PC-3 (cell line): ENCODE measurements around the gene ATP2B2. TPM values are rescaled to one million over a fixed set of nuclear protein-coding genes. Genes with fewer than 3 reads are reported as not detected.

ENCODE experiments used
- ATAC-seq: fragments of 200-7000 bp; cut with Tn5 transposase; 2 replicates; pipeline ENCODE4 v1.9.1; 2020; ENCODE audit warnings: mild to moderate bottlenecking, moderate library complexity
- BruUV-seq: library from RNA; stranded (reverse); fragments of 400-500 nt; replicated peaks from 2 replicates; lab custom pipeline; 2021; lab: Mats Ljungman, UMichigan
- CTCF ChIA-PET: fragments of 300-600 bp; sonication (Branson Sonifier 250); formaldehyde crosslinking; loops from one replicate; lab custom pipeline; 2022; ENCODE audit warnings: antibody characterized with exemption; lab: Charles Lee
- POLR2A ChIA-PET: fragments of 300-600 bp; sonication (Branson Sonifier 250); formaldehyde crosslinking; loops from one replicate; lab custom pipeline; 2022; ENCODE audit warnings: antibody characterized with exemption; ENCODE audit not compliant: unreplicated experiment; lab: Charles Lee
- DNase-seq: peaks from one replicate; pipeline ENCODE4 v3.0.0-alpha.2; 2015
- H2AFZ ChIP-seq: fragments of 300-600 bp; sonication (generic); 2 replicates; pipeline ENCODE4 v1.6.0; 2016; ENCODE audit warnings: antibody characterized with exemption, low read length
- H3F3A ChIP-seq: fragments of 300-600 bp; sonication (generic); one replicate; pipeline ENCODE4 v1.6.0; 2017; ENCODE audit warnings: antibody characterized with exemption, low read length, control low read depth, mild to moderate bottlenecking; ENCODE audit not compliant: unreplicated experiment
- H3K27ac ChIP-seq: fragments of 300-600 bp; sonication (generic); 2 replicates; pipeline ENCODE4 v1.5.1; 2016; ENCODE audit warnings: mild to moderate bottlenecking, low read length
- H3K27me3 ChIP-seq: fragments of 300-600 bp; sonication (generic); 2 replicates; pipeline ENCODE4 v1.6.1; 2016; ENCODE audit warnings: low read length, mixed read lengths
- H3K36me3 ChIP-seq: fragments of 300-600 bp; sonication (generic); 2 replicates; pipeline ENCODE4 v1.6.1; 2016; ENCODE audit warnings: low read depth, mixed run types, low read length, mixed read lengths
- H3K4me1 ChIP-seq: fragments of 300-600 bp; sonication (generic); 2 replicates; pipeline ENCODE4 v1.5.1; 2016; ENCODE audit warnings: low read length; ENCODE audit not compliant: insufficient read depth
- H3K4me2 ChIP-seq: fragments of 300-600 bp; sonication (generic); 2 replicates; pipeline ENCODE4 v1.6.0; 2016; ENCODE audit warnings: low read length
- H3K4me3 ChIP-seq: fragments of 300-600 bp; sonication (generic); 2 replicates; pipeline ENCODE4 v1.5.1; 2016; ENCODE audit warnings: mild to moderate bottlenecking, low read length, mixed read lengths
- H3K79me2 ChIP-seq: fragments of 300-600 bp; sonication (generic); 2 replicates; pipeline ENCODE4 v1.6.1; 2017; ENCODE audit warnings: low read length, mixed read lengths
- H3K9ac ChIP-seq: fragments of 300-600 bp; sonication (generic); 2 replicates; pipeline ENCODE4 v1.6.0; 2016; ENCODE audit warnings: mild to moderate bottlenecking, low read length
- H3K9me2 ChIP-seq: fragments of 300-600 bp; sonication (generic); replicated peaks from 2 replicates; pipeline ENCODE4 v1.6.1; 2016; ENCODE audit warnings: mixed run types, low read length, mixed read lengths
- H3K9me3 ChIP-seq: fragments of 300-600 bp; sonication (generic); 2 replicates; pipeline ENCODE4 v1.6.1; 2016; ENCODE audit warnings: low read length, mixed read lengths
- H4K20me1 ChIP-seq: fragments of 300-600 bp; sonication (generic); 2 replicates; pipeline ENCODE4 v1.6.1; 2016; ENCODE audit warnings: low read length, mixed read lengths
- EZH2 ChIP-seq: fragments of 300-600 bp; sonication (generic); IDR thresholded peaks from one replicate; pipeline ENCODE4 v1.6.1; 2017; ENCODE audit warnings: antibody characterized with exemption, mild to moderate bottlenecking, low read length; ENCODE audit not compliant: unreplicated experiment
- EZH2phosphoT487 ChIP-seq: fragments of 300-600 bp; sonication (generic); IDR thresholded peaks from 2 replicates; pipeline ENCODE4 v1.6.1; 2018; ENCODE audit warnings: mild to moderate bottlenecking, antibody characterized with exemption, low read length, borderline replicate concordance
- intact Hi-C: fragments of 100-400 bp; cut with micrococcal nuclease; formaldehyde crosslinking; loops from 2 replicates; pipeline ENCODE4 v1.9.0; 2023
- total RNA-seq: library from RNA; depleted of rRNA; stranded (reverse); fragments of >200 nt; gene quantifications from 2 replicates; pipeline ENCODE4 v1.2.3, GENCODE V29; 2014
- TF ChIP-seq, protein P1 (sequence below): fragments of 300-600 bp; sonication (generic); conservative IDR thresholded peaks from 2 replicates; pipeline ENCODE4 v1.5.1; 2017; ENCODE audit warnings: antibody characterized with exemption, low read depth, mild to moderate bottlenecking, low read length

Gene ATP2B2
- total RNA-seq, 1 experiment from 2014 or later: not detected

GRCh38 chr3:10447527-10448260 lies 57.7 kb downstream of the ATP2B2 start:
- Histone ChIP-seq H3K4me1 (peaks cover 4% of the 10 kb centered on the region; the same call in 1 of the 2 replicates), H3K27me3 (peaks cover 53% of the 10 kb centered on the region), H3K9ac (no peak overlapping the region), H3K4me2 (no peak overlapping the region), H3F3A (no peaks in the 10 kb centered on the region), H3K9me2 (no peaks in the 10 kb centered on the region), H2AFZ (no peak overlapping the region), H3K27ac (no peak overlapping the region), H3K36me3 (no peaks in the 10 kb centered on the region), H4K20me1 (no peaks in the 10 kb centered on the region), H3K4me3 (no peak overlapping the region), H3K9me3 (no peaks in the 10 kb centered on the region), H3K79me2 (no peaks in the 10 kb centered on the region)
- no TSS peak for BruUV-seq
- intact Hi-C loops: no loop called here
- DNase-seq (no peak), ATAC-seq (no peak)
- ChIA-PET POLR2A (no interaction called here), CTCF (no interaction called here)
- no peak for TF ChIP-seq EZH2phosphoT487
- TF ChIP-seq EZH2: no peak
- TF ChIP-seq, protein P1, sequence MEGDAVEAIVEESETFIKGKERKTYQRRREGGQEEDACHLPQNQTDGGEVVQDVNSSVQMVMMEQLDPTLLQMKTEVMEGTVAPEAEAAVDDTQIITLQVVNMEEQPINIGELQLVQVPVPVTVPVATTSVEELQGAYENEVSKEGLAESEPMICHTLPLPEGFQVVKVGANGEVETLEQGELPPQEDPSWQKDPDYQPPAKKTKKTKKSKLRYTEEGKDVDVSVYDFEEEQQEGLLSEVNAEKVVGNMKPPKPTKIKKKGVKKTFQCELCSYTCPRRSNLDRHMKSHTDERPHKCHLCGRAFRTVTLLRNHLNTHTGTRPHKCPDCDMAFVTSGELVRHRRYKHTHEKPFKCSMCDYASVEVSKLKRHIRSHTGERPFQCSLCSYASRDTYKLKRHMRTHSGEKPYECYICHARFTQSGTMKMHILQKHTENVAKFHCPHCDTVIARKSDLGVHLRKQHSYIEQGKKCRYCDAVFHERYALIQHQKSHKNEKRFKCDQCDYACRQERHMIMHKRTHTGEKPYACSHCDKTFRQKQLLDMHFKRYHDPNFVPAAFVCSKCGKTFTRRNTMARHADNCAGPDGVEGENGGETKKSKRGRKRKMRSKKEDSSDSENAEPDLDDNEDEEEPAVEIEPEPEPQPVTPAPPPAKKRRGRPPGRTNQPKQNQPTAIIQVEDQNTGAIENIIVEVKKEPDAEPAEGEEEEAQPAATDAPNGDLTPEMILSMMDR: no peak

DNA sequence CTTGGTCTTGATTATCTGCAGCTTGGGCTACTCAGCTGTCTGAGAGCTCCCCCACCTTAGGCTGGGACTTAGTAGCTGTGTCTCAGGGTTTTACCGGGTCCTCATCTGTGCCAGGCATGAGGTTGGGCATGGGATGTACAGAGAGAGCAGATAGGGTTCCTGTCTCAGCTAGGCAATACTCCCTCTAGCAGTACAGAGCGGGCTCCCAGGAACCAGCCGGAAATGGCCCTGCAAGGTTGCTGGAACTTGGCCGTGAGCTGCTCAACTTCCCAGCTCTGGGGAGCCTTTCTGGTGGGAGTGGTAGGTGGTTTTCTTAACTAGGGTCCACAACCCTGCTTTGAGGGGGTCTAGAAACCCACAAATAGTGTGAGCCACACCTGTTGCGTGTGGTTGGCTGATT lies 58.3 kb downstream of the ATP2B2 start:
- peaks cover 4% of the 10 kb centered on the region; the same call in 1 of the 2 replicates for H3K4me1 ChIP-seq
- intact Hi-C loops: no loop called here
- H3K9me2 ChIP-seq: no peaks in the 10 kb centered on the region
- ATAC-seq (no peak), DNase-seq (no peak)
- no peak overlapping the region for H3K4me2 ChIP-seq
- no peaks in the 10 kb centered on the region for H3K36me3 ChIP-seq
- H3K9ac ChIP-seq: no peak overlapping the region
- peaks cover 52% of the 10 kb centered on the region for H3K27me3 ChIP-seq
- POLR2A ChIA-PET: no interaction called here
- TF ChIP-seq EZH2phosphoT487 (no peak), EZH2 (no peak)
- TF ChIP-seq, protein P1: no peak
- no peak overlapping the region for H2AFZ ChIP-seq
- H4K20me1 ChIP-seq: no peaks in the 10 kb centered on the region
- BruUV-seq: no TSS peak
- H3K4me3 ChIP-seq: no peak overlapping the region
- CTCF ChIA-PET: no interaction called here
- no peak overlapping the region for H3K27ac ChIP-seq
- no peaks in the 10 kb centered on the region for H3K9me3 ChIP-seq
- no peaks in the 10 kb centered on the region for H3K79me2 ChIP-seq
- no peaks in the 10 kb centered on the region for H3F3A ChIP-seq

GRCh38 chr3:10445561-10446175 lies 59.7 kb downstream of the ATP2B2 start:
- Histone ChIP-seq H3K4me2 (no peak overlapping the region), H3F3A (no peaks in the 10 kb centered on the region), H3K4me1 (peaks cover 4% of the 10 kb centered on the region; the same call in 1 of the 2 replicates), H3K9ac (no peak overlapping the region), H3K27ac (no peak overlapping the region), H3K27me3 (peaks cover 48% of the 10 kb centered on the region), H3K9me2 (no peaks in the 10 kb centered on the region), H3K36me3 (no peaks in the 10 kb centered on the region), H3K9me3 (no peaks in the 10 kb centered on the region), H2AFZ (no peak overlapping the region), H3K79me2 (no peaks in the 10 kb centered on the region), H3K4me3 (no peak overlapping the region), H4K20me1 (no peaks in the 10 kb centered on the region)
- ATAC-seq (peak; percentile 38), DNase-seq (peak; percentile 4)
- CTCF ChIA-PET: no interaction called here
- no TSS peak for BruUV-seq
- TF ChIP-seq EZH2: no peak
- no peak for TF ChIP-seq EZH2phosphoT487
- TF ChIP-seq, protein P1: no peak
- intact Hi-C loops: no loop called here
- POLR2A ChIA-PET: no interaction called here
